GM13976 (cell line): Measurements from ENCODE around the gene ITCH.
A peak's percentile ranks its signal among the peaks of the same experiment; 100 is the strongest.

Experiments
- DNase-seq: peaks from one replicate; pipeline ENCODE4 v3.0.0; 2012; ENCODE audit warnings: low spot score
- in situ Hi-C: fragments of 300-500 bp; cut with MboI; formaldehyde crosslinking; loops from one replicate; pipeline ENCODE4 v1.12.0; 2022; ENCODE audit warnings: low sequenced_read_pairs, mixed read lengths, inconsistent platforms; ENCODE audit not compliant: unreplicated experiment
- TF ChIP-seq, protein P1 (sequence below): IDR thresholded peaks from 2 replicates; pipeline ENCODE4 v1.5.1; 2012; ENCODE audit warnings: borderline replicate concordance, mild to moderate bottlenecking; ENCODE audit not compliant: insufficient read depth; ENCODE audit errors: extremely low read depth, missing control alignments, control extremely low read depth

ITCH gene

DNA sequence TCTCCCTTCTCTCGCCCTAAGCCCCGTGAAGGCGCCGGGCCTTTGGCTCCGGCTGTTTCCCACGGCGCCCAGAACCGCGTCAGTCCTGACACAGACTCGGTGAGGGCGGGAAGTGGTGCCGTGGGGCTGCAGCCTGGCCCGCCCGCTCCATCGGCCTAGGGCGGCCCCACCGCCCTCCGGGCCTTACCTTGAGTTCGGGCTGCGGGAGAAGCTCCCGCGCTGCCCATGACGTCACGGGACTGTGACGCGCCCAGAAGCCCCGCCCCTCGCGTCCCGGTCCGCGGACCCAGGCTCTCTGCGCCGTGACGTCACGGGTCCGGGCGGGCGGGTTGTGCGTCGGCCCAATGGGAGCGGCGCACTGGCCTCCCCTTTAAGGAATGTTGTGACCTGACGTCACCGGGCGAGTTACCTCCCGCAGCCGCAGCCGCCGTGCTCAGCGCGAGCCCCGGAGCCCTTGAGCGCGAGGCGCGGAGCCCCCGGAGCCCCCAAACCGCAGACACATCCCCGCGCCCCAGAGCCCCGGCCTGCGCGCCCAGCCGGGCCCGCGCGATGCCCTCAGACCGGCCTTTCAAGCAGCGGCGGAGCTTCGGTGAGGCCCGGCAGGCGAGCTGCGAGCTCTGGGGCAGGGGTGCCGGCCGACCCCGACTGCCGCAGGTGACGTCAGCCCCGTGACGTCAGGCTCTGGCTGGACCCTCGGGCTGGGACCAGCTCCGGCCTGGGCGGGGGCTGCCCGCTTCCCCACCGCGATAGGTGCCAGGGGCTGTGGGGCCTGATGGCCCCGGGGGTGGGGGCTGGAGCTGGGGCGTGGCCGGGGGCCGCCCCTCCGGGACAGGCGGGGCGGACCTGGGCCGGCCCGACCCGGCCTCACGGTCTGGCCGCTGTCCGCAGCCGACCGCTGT lies 195.5 kb downstream of the ITCH start, which contains the start of gene MAP1LC3A:
Gene MAP1LC3A, plus strand, starts transcription at position 399 of the 899 bp plus-strand sequence. Its CDS starts 151 bp downstream, at position 550.
- peak; percentile 97 for DNase-seq
- in situ Hi-C loops, result loop anchor here (10.0 kb wide), 1 partner anchor 216 kb away; no protein-coding TSS in a partner anchor
- TF ChIP-seq, protein P1, sequence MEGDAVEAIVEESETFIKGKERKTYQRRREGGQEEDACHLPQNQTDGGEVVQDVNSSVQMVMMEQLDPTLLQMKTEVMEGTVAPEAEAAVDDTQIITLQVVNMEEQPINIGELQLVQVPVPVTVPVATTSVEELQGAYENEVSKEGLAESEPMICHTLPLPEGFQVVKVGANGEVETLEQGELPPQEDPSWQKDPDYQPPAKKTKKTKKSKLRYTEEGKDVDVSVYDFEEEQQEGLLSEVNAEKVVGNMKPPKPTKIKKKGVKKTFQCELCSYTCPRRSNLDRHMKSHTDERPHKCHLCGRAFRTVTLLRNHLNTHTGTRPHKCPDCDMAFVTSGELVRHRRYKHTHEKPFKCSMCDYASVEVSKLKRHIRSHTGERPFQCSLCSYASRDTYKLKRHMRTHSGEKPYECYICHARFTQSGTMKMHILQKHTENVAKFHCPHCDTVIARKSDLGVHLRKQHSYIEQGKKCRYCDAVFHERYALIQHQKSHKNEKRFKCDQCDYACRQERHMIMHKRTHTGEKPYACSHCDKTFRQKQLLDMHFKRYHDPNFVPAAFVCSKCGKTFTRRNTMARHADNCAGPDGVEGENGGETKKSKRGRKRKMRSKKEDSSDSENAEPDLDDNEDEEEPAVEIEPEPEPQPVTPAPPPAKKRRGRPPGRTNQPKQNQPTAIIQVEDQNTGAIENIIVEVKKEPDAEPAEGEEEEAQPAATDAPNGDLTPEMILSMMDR, result no peak

- in situ Hi-C loops, result loop anchor here (10.0 kb wide), 1 partner anchor 215 kb away; no protein-coding TSS in a partner anchor
- TF ChIP-seq, protein P1, result no peak
- no peak for DNase-seq
These were observed 196.5 kb downstream of the ITCH start for GRCh38 chr20:34559311-34560140.

- in situ Hi-C loops, result no loop called here
- DNase-seq, result no peak
- TF ChIP-seq, protein P1, result no peak
These were observed 197.1 kb downstream of the ITCH start for GRCh38 chr20:34560141-34560523.

DNA sequence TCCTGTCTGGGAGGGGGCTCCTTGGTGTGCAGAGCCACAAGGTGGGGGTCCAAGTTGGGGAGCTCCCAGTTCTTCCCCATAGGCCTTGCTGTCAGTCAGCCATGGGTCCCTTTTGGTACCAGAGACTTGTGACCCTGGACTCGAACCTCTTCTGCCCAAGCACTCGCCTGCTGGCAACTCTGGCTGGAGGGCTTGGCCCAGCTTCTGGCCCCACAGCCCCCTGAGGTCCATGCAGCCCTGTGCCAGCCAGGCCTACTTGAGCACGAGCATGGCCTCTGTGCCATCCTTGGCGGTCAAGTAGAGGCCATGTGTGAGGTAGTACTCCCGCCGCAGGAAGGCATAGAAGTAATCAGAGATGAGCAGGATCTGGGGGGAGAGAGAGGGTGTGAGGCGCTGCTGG lies 197.5 kb downstream of the ITCH start:
- no peak for DNase-seq
- TF ChIP-seq, protein P1, result no peak
- in situ Hi-C loops, result no loop called here
